ENCODE results near the gene KBTBD13.

- TF ChIP-seq, protein P1, sequence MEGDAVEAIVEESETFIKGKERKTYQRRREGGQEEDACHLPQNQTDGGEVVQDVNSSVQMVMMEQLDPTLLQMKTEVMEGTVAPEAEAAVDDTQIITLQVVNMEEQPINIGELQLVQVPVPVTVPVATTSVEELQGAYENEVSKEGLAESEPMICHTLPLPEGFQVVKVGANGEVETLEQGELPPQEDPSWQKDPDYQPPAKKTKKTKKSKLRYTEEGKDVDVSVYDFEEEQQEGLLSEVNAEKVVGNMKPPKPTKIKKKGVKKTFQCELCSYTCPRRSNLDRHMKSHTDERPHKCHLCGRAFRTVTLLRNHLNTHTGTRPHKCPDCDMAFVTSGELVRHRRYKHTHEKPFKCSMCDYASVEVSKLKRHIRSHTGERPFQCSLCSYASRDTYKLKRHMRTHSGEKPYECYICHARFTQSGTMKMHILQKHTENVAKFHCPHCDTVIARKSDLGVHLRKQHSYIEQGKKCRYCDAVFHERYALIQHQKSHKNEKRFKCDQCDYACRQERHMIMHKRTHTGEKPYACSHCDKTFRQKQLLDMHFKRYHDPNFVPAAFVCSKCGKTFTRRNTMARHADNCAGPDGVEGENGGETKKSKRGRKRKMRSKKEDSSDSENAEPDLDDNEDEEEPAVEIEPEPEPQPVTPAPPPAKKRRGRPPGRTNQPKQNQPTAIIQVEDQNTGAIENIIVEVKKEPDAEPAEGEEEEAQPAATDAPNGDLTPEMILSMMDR (IDR thresholded peaks at IDR 0.05), result peak; percentile 33 to 86 (median 72)
- TF ChIP-seq POLR2A (IDR thresholded peaks at IDR 0.05), result no peak
Observed at GRCh38 chr15:65101411-65101890, 24.9 kb downstream of the KBTBD13 start.

Measured in Peyer's patch (tissue), 4 donors.